HG03025 (cell line): ENCODE results near the gene POU6F2.
"Not testable (repeated sequence)": the region's sequence is repeated elsewhere in the genome, so short reads cannot be mapped to it uniquely, and the experiment has no call there.

Experiments used
- ATAC-seq: cut with Tn5 transposase; IDR thresholded peaks from one replicate; pipeline ENCODE4 v1.9.1; 2021; ENCODE audit warnings: mild to moderate bottlenecking, moderate library complexity; ENCODE audit not compliant: unreplicated experiment, low FRiP score

The POU6F2 gene

DNA sequence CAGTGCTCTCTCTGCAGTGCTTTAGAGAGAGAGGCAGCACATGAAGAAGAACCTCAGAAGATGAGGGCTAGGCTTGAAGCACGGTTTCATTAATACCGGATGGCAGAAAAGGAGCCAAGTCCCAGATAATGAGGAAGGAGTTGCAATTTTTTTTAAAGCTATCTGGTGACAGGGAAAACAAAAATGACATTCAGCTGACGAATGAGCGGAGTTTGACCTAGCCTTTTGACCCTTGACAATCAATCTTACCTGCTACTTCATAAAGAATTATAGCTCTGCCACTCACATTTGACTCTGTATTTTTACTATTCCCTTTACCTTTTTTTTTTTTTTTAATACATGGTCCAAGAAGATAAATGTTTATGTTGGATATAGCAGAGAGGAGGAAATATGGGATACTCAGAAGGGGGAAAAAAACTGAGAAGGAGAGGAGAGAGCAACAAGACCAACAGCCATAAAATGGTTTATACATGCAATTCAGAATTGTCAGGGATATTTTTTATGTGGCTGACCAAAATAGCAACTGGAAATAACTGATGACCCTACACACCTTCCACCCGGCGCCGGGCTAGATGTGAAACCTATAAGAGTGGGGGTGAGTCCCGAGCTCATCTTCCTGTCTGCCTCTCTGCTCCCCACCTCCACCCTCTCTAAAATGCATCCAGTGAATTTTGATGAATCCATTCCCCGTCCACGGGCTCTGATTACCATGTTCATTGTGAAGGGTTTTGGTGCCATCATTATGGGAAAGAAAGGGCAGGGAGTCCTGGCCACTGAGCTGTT, 314.1 kb downstream of the POU6F2 start:
- ATAC-seq: no peak

DNA sequence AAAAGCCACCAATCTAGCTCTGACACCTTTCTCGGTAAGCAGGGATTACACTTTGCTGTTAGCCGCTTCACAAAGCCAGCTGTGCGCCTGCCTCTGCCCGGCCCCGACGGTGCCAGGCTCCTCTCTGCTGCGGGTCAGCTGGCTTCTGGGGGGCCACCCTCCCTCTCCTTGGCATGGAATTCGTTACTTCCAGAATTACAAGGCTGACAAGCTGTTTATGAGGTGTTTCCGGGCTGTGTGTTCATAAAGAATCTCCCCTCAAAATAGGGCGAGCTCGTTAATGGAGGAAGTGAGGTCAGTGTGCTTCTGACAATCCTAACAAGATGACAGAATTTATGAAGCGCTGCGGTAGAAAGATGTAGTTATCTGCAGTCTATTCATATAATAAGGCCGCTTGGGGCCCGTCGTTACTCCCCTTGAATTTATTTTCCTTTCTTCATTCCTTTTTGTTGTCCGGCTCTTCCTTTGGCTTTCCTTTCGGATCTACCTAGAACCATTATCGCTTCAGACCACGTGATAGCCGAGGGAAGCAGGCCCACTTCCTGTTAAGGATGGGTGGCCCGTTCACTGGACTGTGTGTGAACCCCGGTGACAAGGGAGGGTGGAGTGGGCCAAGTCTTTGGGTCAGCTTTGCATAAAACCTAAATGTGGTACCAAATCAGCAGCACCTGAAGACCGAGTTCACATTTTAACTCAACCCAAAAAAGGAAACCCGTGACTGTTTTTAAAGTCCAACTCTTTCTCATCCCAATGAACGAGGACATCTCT, 315.5 kb downstream of the POU6F2 start:
- ATAC-seq: no peak

DNA sequence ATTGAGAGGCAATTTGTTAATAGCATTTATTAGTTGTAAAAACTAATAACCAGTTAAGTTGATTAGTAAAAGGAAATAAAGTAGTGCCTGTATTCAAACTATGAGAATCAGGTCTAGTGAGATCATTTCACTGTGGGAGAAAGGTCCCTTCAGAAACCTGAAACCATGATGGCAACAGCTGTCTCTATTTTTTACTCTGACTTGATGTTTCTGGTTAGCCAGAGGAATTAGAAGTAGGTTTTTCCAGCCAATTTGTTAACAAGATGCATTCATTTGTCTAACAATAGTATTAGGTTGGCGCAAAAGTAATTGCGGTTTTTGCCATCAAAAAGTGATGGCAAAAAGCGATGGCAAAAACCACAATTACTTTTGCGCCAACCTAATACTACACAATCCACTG, 316.3 kb downstream of the POU6F2 start:
- no peak for ATAC-seq

DNA sequence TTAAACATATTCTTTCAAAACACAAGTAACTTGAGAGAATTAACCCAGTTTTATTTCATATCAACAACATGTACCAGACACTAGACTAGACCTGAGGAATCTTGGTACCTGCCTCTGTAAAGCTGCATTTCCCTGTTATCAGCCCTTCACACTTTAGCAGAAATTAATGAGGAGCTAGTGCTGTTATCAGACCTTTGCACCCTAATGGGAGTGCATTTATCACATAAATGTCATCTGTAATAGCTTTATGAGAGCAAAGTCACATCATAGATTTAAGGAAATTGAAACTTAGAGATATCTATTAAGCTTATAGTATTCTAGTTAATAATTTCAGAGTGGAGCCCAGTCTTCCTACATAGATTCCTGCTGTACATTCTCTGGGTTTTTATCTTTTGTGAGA, 318.1 kb downstream of the POU6F2 start:
- ATAC-seq: no peak

DNA sequence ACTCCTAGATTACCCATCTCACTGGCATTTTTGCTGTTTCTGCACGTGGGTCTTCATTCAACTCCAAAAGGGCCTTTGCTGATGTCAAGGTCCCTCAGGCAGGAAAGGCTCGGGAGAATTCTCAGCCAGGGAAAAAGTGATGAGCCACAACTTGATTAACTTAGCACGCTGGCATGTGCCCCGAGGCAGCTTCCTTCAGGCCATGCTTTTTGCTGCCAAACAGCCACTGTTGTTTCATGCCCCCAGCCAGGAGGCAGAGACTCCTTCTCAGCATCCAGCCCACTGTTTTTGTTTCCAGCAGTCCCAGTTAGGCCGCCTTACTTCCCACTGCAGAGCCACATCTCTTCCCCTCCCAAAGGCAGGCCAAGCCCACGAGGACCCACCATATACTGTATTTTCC, 322.0 kb downstream of the POU6F2 start:
- ATAC-seq: no peak

DNA sequence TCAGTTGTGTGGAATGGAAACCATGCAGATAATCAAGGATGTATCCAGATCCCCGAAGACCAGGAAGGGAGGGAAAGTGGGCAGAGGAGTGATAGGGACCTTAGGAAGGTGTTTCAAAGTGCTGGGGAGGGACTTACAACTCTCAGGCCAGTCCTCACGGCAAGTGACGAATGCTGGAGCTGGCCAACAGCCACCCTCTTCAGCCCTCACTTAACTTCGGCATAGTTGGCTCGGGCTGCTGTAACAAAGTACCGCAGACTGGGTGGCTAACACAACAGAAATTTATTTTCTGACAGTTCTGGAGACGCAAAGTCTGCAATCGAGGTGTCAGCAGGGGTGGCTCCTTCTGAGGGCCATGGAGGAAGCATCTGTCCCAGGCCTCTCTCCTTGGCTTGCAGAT, 322.6 kb downstream of the POU6F2 start:
- ATAC-seq: no peak

DNA sequence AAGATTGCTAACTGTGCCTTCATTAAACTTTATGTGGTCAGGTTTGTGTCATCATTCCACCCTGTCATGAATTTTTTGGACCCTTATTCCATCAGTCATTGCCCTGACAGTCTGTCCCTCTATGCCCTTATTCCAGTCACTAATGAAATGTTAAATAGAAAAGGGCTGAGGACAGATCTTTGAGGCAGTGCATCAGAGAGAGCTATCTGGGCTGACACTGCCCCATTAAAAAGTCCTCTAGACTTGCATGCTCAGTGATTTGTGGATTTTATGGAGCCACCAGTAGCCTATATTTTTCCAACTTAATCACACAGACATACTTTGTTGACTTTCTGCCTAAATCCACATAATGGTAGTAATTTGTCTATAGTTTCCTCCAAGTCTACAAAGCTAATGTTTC, 323.8 kb downstream of the POU6F2 start:
- no peak for ATAC-seq

DNA sequence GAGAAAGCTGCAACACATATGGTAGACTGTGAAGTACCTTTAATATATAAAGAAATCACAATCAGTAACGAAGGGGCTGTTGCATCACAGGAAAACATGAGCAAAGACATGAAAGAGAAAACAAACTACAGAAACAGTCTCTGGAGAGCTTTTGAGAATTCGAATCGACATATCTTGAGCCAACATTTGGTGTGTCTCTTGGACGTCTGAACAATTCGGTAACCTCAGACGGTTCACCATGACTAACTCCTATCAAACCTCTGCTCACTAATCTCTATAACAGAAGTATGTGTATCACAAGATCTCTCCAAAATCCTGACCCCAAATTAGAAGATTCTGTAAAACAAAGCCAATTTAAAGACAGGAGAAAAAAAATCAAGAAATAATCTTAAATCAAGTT, 326.5 kb downstream of the POU6F2 start:
- ATAC-seq: no peak

DNA sequence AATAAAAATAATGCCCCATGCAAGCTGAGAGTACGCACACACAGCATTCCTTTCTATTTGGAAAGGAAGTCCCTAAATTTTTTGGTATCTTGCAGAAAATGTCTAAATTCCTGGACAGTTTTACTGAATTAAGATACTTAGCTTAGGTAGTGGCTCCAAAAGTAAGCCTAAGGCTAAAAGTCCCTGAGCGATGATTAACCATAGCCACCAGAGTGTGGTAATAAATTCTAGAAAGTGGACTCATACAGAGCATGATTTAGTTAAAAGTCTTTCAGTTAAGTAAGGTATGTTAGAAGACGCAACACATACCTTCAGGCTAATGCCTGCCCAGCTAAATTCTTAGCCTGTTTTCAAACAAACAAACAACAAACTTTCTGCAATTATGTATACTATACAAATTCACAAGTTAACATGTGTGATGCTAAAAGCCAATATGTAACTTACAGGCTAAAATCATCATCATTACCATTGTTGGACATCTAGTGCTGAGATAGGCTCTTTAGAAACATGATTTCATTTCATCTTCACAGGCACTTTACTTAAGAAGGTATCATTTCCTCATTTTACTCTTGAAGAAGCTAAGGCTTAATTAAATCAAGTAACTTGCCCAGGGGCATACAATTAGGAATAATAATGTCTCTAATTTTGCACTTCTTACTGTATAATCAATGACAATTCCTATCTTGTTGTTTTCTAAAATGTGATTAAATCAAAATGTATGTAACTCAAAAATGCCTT, 327.1 kb downstream of the POU6F2 start:
- ATAC-seq: no peak

DNA sequence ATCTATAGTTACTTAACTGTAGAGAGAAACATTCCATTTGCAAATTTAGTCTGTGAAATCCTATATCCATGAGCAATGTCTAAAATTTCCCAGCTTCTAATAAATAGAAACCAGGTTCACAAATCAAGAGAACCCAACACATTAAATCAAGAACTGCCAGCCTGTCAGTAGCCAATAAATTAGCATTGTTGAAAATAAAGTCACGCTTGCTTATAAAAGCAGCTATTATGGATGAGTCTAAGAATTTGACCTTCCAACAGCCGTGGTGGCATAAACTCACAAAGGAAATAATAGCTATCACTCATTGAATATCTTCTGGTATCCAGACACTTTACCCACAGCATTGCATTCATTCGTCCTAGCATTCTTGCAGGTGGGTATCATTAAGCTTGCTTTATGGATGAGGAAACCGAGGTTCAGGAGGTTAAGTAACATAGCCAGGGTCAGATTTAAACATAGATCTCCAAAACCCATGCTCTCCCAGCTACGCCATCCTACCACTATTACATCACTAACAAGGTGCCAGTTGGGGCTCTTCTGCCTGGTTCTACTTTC, 328.4 kb downstream of the POU6F2 start:
- no peak for ATAC-seq

DNA sequence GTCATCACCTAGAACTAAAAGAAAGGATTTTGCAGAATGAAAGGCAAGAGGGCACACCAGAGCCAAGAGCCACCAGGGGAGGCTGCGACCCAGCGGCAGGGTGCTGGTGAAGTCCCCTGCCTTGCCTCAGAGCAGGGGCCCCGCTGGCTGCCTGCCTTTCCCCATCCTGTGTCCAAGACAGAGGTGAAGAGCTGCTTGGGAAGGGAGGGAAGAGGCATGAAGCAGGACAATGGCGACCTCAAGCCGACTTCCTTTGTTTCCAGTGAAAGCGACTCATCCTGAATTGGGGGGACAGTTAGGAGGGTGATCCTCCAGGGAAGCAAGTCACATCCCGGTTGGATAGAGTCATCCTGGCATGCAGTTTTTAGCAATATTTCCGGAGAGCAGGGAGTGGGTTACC, 333.0 kb downstream of the POU6F2 start:
- ATAC-seq: no peak

DNA sequence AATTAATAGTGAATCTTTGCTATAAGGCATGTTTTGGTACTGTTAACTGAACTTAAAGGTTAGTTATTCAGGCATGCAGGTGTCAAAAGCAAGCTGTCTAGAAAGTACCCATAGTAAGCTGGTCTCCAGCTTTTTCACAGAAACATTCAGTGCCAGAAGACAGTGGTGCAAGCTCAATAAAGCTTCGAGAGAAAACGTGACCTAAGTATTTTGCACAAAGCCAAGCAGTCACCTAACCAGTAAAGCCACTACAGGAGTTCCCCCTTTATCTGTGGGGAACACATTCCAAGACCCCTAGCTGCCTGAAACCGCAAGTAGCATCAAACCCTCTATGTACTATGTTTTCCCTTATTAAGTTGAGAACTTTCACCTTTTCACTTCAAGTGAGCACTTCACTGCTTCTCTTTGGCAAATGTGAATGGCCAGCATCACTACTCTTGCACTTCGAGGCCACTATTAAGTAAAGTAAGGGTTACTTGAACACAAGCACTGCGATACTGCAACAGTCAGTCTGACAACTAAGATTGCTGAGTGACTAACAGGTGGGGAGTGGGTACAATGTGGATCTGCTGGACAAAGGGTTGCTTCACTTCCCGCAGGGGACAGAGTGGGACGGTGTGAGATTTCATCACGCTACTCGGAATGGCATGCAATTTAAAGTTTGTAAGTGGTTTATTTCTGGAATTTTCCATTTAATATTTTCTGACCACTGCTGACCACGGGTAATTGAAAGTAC, 334.7 kb downstream of the POU6F2 start:
- no peak for ATAC-seq

DNA sequence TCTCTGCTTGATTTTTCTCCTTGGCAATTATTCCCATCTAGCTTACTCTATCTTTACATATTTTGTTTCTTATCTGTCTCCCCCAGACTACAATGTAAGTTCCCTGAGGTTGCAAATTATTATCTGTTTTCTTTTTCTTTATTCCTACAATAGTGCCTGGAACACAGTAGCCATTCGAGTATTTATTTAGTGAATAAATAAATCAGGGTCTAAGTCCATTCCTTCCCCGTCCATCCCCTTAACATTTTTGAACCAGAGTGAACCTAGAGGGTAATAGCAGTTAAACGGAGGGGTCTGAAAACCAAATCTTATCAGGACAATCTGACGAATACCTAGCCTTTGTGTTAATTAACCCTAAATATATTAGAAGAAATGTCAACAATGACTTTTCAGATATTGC, 335.7 kb downstream of the POU6F2 start:
- ATAC-seq: no peak

DNA sequence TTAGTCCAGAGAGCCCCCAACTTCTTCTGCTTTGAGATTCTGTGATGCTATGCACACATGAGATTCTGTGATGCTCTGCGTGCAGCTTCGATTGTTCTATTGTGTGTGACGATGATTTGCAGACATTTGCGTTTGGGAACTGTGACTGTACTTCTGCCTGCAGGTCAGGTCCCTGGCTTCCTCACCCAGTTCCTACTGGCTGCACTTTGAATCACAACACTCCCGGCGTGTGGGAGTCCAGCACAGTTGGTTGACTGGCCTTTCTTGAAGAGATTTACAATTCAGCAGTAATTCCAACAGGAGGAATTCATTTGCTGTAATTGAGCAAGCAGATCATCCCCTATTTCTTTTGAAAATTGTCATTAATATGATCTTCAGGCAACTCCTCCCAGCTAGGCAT, 336.3 kb downstream of the POU6F2 start:
- no peak for ATAC-seq

DNA sequence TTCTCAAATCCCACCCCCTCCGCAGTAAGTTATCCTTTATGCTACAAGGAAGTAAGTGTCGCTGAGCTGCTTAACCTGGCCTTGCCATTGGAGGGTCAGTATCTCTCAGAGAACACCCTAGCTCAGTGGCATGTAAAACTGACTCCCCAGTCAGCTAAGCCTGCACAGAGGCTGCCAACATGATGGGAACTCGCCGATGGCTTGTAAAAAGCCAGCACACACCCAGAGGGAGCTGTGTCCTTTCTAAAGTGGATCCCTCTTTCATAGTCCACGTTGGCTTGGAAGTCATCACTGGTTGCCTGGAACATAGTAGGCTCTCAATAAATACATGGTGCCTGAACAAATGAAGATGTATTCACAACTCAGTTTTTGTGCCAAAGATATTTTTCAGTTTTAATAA, 339.4 kb downstream of the POU6F2 start:
- no peak for ATAC-seq

DNA sequence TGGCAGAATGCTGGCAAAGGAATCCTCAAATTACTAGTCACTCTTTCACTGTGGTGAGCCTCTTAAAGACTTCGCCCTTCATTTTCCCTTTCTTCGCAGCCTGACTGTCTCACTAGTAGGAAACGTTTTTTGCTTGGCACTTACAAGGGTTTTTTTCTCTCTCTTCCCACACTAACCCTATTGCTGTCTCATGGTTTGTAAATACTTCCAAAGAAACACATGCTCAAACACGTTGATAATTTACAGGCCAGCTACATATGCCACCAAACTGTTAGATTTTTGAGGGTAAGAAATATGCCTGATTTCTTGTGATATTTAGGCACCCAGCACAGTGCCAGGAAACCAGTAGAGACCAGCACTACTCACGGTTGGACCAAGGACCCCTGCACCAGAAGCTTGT, 340.2 kb downstream of the POU6F2 start:
- no peak for ATAC-seq

DNA sequence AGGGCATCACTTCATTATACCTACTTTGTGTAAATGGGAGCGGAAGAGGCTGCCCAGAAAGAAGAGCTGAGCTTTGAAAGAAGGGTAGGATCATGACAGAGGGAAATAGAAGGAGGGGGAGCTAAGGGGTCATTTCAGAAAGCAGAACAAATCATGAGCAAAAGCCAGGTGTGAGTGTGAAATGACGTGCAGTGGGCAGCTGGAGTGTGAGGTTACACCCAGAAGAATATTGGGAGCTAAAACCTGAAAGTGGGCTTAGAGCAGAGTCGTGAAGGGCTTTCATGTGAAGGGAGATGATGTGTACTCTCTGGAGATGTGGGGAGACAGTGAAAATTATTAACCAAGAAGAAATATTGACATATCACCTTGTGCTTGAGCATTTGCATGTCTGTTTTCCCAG, 343.5 kb downstream of the POU6F2 start:
- no peak for ATAC-seq

DNA sequence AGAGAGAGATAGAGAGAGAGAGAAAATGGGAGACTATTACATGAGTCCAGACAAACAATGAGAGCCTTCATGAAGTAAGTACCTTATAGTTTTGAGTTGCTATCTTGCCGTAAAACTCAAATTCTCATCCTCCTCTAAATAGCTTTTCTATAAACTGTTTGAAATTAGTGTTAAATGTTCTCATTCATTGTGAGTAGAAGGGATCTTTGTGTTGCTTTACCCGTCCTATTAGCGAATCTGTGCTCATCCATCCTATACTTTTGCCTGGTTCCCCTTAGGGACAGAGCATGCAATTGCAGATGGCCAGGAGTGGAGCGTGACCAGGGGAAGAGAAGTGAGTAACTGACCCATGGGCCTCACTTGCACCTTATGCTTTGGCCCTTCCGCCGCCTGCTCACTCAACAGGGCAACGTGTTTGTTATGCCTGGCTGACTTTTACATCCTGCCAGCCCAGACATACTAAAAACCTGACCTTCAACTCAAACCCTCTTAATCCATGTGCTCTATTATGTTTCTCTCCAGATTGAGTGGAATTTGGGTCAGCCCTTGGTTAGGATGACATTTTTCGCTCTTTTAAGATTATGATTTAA, 344.3 kb downstream of the POU6F2 start:
- ATAC-seq: no peak

DNA sequence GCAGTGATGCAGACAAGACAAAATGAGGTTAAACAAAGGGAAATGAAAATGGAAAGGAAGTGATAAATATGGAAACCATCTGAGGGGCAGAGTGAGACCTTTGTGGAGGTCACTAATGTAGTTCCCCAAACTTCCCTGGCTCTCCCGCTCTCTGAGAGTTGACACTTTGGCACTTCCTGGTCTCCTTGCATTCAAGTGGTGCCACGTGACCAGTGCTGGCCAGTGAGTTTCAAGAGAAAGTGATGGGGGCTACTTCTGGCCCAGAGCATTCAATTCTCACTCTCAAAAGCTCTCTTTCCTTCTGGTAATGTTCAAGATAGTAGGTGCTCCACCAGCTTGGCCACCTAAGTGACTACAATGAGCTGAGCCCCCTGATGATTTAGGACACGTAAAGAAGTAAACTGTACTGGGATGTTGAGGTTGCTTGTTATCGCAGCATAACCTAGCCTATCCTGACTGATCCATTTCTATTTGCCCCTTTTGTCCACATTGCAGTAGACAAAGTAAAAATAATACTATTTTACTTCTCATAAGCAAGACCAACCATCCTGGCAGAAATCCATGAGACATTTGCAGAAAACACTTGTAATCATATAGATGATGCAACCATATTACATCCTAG, 346.5 kb downstream of the POU6F2 start:
- ATAC-seq: no peak

DNA sequence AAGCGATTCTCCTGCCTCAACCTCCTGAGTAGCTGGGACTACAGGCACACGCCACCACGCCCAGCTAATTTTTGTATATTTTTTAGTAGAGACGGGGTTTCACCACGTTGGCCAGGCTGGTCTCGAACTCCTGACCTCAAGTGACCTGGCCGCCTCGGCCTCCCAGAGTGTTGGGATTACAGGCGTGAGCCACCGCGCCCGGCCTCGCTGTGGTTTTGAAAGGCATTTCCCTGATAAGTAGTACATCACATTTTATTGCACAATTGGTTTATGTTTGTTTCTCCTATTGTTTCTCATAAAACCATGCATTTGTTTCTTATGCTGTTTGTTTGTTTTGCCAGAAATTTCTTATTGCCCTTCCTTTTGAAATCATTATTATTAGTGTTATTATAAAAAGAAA, 353.9 kb downstream of the POU6F2 start:
- not testable (repeated sequence) for ATAC-seq
